Left ventricle myocardium superior (tissue), 1 donor: ENCODE data around the gene ARHGDIG. TPM values are rescaled to one million over a fixed set of nuclear protein-coding genes. Genes with fewer than 3 reads are reported as not detected.
"Not testable (repeated sequence)": the region's sequence is repeated elsewhere in the genome, so short reads cannot be mapped to it uniquely, and the experiment has no call there.

Experiments
- ATAC-seq: fragments of 200-7000 bp; cut with Tn5 transposase; one replicate; pipeline ENCODE4 v1.9.1; 2020; ENCODE audit warnings: mild to moderate bottlenecking, moderate library complexity
- DNase-seq: peaks from one replicate; pipeline ENCODE4 v3.0.0-alpha.2; 2020
- intact Hi-C: fragments of 100-400 bp; cut with micrococcal nuclease; formaldehyde crosslinking; loops from one replicate; pipeline ENCODE4 v1.11.0; 2022
- total RNA-seq: library from RNA; stranded (reverse); fragmentation: NEBNext Ultra II Directional; extraction: Animal tissue kit (Norgen Biotek cat#: 25700); gene quantifications from one replicate; pipeline ENCODE4 v1.2.1, GENCODE V29; 2021
- donor health status: DM: no; HTN: yes; CAD: no; lungs with severe emphysema.

ARHGDIG gene
- total RNA-seq, 1 donor from 2014 or later: 14.9 TPM

DNA sequence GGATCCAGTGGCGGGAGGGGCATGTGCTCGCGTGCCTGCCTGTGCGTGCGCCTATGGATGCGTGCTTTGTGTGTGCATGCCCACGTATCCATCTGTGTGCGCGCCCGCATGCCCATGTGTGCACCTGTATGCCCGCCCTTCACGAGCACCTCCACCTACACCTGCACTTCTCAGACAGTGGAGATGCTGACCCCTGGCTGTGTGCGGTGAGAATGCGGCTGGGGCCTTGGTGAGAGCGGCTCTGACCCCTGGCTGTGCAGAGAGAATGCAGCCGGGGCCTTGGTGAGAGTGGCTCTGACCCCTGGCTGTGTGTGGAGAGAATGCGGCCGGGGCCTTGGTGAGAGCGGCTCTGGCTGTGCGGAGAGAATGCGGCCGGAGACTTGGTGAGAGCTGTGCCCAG is 38.2 kb downstream of the ARHGDIG start:
- DNase-seq (no peak), ATAC-seq (no peak)
- intact Hi-C loops: no loop called here

DNA sequence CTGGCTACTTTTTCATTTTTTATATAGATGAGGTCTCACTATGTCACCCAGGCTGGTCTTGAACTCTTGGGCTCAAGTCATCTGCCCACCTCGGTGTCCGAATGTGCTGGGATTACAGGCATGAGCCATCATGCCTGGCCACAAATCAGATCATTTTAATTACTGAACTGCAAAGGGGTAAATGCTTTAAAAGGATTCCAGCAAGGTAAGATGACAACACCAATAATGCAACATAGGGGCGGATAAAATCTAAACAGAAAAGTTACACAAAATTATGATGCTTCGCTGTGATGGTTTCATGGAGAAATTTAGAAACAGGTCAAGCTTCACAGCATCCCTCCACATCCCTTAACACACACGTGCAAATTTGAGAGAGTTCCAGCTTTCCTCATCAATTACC is 39.8 kb downstream of the ARHGDIG start:
- ATAC-seq (no peak), DNase-seq (no peak)
- intact Hi-C loops: no loop called here

DNA sequence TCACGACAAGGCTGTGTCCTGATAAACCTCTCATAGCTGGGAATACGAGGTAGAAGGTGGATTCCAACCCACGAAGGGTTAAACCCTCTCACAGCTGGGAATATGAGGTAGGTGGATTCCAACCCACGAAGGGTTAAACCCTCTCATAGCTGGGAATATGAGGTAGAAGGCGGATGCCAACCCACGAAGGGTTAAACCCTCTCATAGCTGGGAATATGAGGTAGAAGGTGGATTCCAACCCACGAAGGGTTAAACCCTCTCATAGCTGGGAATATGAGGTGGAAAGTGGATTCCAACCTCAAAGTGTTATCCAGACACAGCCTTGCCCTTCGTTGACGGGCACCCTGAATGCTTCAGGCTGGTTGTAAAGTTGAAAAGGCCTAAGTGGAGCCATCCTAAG is 41.1 kb downstream of the ARHGDIG start:
- intact Hi-C loops: no loop called here
- no peak for DNase-seq
- ATAC-seq: no peak

DNA sequence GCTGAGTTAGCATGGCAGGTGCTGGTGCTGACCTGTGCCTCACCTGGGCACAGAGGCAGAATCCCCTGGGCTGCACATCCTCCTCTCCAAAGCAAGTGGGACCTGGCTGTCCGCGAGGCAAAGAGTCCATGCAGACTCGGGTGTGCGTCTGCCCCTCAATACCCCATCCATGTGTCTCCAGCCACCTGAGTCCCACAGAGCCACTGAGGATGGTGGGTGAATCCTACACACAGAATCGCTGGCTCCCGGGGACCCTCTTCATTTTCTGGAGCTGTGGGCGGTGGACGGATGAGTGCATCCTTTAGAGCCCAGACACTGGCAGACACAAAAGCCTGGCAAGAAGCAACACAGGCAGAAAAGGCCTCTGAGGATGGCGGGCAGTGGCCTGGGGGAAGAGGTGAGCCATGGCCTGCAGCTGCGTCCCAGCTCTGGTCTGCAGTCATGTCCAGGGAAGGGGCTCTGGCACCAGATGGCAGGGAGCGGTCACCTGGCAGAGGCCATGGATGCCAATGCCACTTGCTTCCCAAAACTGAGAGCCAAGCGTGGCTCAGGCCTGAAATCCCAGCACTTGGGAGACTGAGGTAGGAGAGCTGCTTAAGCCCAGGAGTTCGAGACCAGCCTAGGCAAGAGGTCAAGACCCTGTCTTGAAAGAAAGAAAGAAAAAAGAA is 42.2 kb downstream of the ARHGDIG start:
- ATAC-seq: no peak
- DNase-seq: no peak
- intact Hi-C loops: no loop called here

DNA sequence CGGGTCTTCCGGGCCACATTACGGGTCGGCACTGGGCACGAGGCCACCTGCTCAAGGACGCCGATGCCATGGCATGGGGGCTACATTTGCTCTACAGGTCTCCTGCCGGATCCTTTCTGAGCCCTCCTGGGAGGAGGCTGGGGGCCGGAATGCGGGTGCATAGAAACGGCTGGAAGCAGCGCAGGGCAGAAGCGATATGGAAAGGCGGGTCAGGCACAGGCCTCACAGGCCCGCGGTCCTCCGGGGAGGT is 43.7 kb downstream of the ARHGDIG start:
- DNase-seq (no peak), ATAC-seq (no peak)
- intact Hi-C loops: no loop called here

DNA sequence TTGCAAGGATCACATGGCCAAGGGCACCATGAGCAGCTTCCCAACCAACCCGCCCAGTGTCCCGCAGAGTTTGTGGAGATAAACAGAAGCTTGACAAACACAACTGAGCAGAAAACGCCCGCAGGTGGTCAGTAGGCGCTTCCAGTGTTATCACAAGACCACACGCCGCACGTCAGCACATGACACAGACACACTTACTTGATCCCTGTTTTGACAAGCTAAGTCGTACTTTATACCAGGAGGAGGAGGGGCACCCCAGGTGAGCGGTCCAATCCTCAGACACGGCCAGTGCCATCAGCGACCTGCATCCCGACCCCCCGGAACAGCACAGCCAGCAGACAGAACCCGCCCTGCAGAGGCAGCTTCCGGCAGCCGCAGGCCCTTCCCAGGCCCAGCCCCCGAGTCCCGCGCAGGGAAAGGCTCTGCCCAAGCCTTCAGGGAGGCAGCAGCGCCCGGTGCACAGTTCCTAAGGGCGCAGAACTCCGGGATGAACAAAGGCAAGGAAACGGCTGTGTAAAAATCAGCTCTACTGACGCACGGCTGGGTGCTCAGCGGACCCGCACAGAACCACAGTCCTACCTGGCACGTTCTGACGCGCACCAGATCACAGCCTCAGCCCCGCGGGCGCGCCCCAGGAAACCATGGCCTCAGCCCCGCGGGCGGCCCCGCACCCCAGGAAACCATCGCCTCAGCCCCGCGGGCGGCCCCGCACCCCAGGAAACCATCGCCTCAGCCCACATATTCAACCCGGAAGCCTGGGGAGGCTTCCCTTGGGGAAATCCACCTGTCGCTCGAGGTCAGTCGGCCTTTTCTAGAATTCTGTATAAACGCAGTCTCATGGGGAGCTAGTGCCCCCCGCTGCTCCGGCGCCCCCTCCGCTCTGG is 44.3 kb downstream of the ARHGDIG start:
- intact Hi-C loops: no loop called here

DNA sequence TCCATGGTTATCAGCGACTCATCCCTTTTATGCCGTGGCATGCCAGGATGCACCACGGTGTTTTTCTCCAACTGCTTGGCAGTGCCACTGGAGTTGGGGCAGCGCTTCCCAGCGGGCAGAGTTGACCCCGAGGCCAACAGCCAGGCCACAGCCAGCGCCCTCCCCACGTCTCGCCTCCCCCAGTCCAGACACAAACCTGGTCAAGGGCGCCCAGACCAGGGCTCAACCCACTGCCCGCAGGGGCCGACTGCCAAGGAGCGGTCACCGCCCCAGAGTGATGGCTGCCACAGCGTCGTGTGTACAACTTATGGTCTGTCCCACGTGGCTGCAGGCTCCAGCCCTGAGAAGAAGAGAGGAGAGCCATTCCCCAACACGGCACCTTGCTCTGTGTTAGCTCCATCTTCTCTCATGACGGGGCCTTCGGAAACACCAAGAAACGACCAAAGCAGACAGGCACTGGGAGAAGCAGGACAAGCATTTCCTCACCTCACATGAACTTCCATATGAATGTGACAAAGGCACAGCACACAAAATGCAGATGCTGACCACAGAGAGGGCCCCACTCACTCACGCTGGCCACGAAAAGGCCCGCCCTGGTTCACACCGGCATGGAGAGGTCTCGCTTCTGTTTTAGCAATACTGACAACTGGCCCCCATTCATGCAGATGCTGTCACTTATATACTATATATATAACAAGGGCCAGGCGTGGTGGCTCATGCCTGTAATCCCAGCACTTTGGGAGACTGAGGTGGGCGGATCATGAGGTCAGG is 45.2 kb downstream of the ARHGDIG start:
- no peak for ATAC-seq
- intact Hi-C loops: no loop called here
- DNase-seq: no peak

More for the DNA sequence above, 44.3 kb downstream of the ARHGDIG start:
- DNase-seq (peak; percentile 52), ATAC-seq (peak; percentile 14)

DNA sequence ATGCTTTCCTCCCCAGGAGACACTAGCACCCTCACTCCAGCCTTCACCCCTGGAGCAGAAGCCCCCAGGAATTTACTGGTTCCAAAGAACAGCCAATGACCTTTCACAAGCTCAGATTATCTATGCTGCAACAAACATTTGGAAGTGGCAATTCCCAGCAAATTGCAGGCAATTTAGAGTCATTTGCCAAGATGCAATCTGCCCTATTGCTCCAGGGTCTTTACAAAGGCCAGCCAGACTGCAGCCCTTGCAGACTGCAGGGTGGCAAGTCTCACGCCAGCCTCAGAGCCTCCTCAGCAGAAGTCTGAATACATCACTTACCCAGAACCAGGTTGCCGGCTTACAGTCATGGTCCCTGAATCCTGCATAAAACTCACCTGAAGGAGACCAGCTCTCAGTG is 50.4 kb downstream of the ARHGDIG start:
- ATAC-seq (no peak), DNase-seq (no peak)
- intact Hi-C loops: no loop called here

DNA sequence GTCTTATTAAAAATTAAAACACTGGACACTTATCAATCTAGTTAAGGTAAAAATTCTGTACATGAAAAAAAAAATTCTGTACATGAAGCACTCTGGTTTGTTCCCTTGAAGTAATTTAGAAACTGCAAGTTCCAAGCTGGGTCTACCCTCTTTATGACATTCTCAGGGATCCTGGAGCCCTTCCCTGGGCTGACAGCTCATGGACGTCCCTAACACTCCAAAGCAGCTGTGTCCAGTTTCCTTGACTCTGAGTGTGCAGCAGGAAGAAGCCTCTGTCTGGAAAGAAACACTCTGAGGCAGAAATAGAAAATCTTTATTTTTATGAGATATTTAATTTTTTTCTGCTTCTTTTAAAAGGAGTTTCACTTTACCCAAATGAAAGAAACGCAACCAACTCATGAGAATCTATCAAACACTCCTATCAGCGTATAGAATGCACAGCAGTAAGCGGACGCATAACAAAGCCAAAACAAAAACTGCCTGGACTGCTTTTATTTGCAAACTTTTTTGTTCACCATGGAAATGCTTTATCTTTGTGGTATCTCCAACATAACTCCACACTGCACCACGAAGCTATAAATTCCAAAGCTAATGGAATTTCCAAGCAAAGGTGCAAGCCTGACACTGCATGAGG is 50.9 kb downstream of the ARHGDIG start:
- ATAC-seq, DNase-seq, intact Hi-C loops: not testable (repeated sequence)

Other genes with a start within 250 kb of the ARHGDIG start
- 12.9 TPM for gene POLR3K, start 227.0 kb upstream of the ARHGDIG start, total RNA-seq
- gene SNRNP25, start 226.8 kb upstream of the ARHGDIG start, total RNA-seq: 72.8 TPM
- 20.0 TPM for gene RHBDF1, start 208.0 kb upstream of the ARHGDIG start, total RNA-seq
- gene MPG, start 202.4 kb upstream of the ARHGDIG start, total RNA-seq: 31.2 TPM
- gene NPRL3, start 141.9 kb upstream of the ARHGDIG start, total RNA-seq: 21.7 TPM
- not detected for gene HBZ, start 127.9 kb upstream of the ARHGDIG start, total RNA-seq
- gene HBM, start 114.6 kb upstream of the ARHGDIG start, total RNA-seq: not detected
- 37.2 TPM for gene HBA2, start 107.7 kb upstream of the ARHGDIG start, total RNA-seq
- 48.9 TPM for gene HBA1, start 103.9 kb upstream of the ARHGDIG start, total RNA-seq
- gene HBQ1, start 100.1 kb upstream of the ARHGDIG start, total RNA-seq: not detected
- gene LUC7L, start 51.1 kb upstream of the ARHGDIG start, total RNA-seq: 25.4 TPM
- gene FAM234A, start 45.8 kb upstream of the ARHGDIG start, total RNA-seq: 143 TPM
- gene RGS11, start 4.6 kb upstream of the ARHGDIG start, total RNA-seq: 14.8 TPM
- 2.6 TPM for gene PDIA2, start 2.6 kb downstream of the ARHGDIG start, total RNA-seq
- gene AXIN1, start 72.1 kb downstream of the ARHGDIG start, total RNA-seq: 14.4 TPM
- 77.2 TPM for gene MRPL28, start 89.9 kb downstream of the ARHGDIG start, total RNA-seq
- gene PGAP6, start 101.4 kb downstream of the ARHGDIG start, total RNA-seq: 34.2 TPM
- 89.2 TPM for gene NME4, start 116.6 kb downstream of the ARHGDIG start, total RNA-seq
- 9.8 TPM for gene DECR2, start 121.3 kb downstream of the ARHGDIG start, total RNA-seq
- 28.3 TPM for gene RAB11FIP3, start 145.1 kb downstream of the ARHGDIG start, total RNA-seq
- 17.8 TPM for gene CAPN15, start 247.1 kb downstream of the ARHGDIG start, total RNA-seq